Measurements from ENCODE around the gene CMSS1. TPM values are rescaled to one million over a fixed set of nuclear protein-coding genes. Genes with fewer than 3 reads are reported as not detected.

Gene CMSS1
- total RNA-seq, 4 donors from 2014 or later, result 2.4 to 29.9 (median 5.2) TPM

DNA sequence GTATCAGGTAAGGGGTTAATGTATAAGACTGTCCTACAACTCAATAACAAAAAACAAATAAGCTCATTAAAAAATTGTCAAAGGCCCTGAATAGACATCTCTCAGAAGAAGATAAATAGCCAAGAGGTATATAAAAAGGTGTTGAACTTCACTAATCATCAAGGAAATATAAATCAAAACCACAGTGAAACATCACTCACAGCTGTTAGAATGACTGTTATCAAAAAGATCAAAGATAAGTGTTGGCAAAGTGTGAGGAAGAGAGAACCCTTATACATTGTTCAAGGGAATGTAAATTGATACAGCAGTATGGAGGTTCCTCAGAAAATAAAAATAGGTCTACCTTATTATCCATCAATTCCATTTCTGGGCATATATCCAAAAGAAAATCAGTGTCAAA, 201.1 kb downstream of the CMSS1 start:
- peaks cover 0 to 8% (median 2%) of the 10 kb centered on the region in 4 donors for H3K4me1 ChIP-seq
- TF ChIP-seq POLR2AphosphoS5 (IDR thresholded peaks at IDR 0.05) (no peak), POLR2A (IDR thresholded peaks at IDR 0.05) (no peak), EP300 (IDR thresholded peaks at IDR 0.05; ENCODE audit: low read depth) (no peak)
- TF ChIP-seq, protein P1, sequence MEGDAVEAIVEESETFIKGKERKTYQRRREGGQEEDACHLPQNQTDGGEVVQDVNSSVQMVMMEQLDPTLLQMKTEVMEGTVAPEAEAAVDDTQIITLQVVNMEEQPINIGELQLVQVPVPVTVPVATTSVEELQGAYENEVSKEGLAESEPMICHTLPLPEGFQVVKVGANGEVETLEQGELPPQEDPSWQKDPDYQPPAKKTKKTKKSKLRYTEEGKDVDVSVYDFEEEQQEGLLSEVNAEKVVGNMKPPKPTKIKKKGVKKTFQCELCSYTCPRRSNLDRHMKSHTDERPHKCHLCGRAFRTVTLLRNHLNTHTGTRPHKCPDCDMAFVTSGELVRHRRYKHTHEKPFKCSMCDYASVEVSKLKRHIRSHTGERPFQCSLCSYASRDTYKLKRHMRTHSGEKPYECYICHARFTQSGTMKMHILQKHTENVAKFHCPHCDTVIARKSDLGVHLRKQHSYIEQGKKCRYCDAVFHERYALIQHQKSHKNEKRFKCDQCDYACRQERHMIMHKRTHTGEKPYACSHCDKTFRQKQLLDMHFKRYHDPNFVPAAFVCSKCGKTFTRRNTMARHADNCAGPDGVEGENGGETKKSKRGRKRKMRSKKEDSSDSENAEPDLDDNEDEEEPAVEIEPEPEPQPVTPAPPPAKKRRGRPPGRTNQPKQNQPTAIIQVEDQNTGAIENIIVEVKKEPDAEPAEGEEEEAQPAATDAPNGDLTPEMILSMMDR (IDR thresholded peaks at IDR 0.05), result no peak
- H3K27me3 ChIP-seq, result no peaks in the 10 kb centered on the region
- H3K4me3 ChIP-seq, result no peak overlapping the region
- no peak overlapping the region for H3K27ac ChIP-seq
- no peaks in the 10 kb centered on the region for H3K9me3 ChIP-seq
- in situ Hi-C loops (cut with MboI; ENCODE audit: low pct_ligation_motif_present in 1 of 4, low pct_unique_long_range_greater_than_20kb in 1 of 4, low sequenced_read_pairs in 3 of 4), result no loop called here
- intact Hi-C loops (cut with DNase I; ENCODE audit: low total_unique reads), result no loop called here
- H3K36me3 ChIP-seq, result no peaks in the 10 kb centered on the region
- no peak for DNase-seq

DNA sequence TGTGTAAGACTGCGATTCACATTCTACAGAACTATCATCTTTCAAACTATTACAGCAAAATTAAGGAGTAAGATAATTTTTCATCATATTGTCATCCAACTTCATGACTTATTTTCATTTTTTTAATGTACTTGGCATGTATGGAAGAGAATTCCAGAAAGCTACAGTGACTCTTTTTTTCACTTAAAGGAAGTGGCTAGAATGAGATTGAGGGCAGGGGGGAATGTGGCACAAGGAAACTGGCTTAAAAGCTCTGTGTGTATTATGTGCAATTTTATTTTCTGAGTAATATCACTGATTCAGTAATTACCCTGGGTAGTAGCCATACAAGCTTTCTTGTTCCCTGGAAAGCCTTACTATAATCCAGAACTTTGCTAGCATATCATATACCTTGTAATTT, 202.1 kb downstream of the CMSS1 start:
- no peaks in the 10 kb centered on the region for H3K9me3 ChIP-seq
- H3K27ac ChIP-seq, result no peak overlapping the region
- 89 to 95% methylated on average over 1 of the region's 1 CpG for WGBS, 2 donors (ENCODE audit: low coverage in 1 of 2)
- DNase-seq, result no peak
- no peaks in the 10 kb centered on the region for H3K27me3 ChIP-seq
- H3K36me3 ChIP-seq, result no peaks in the 10 kb centered on the region
- no peak overlapping the region for H3K4me3 ChIP-seq
- intact Hi-C loops (cut with DNase I; ENCODE audit: low total_unique reads), result no loop called here
- peaks cover 6 to 12% (median 7%) of the 10 kb centered on the region in 4 donors for H3K4me1 ChIP-seq
- in situ Hi-C loops (cut with MboI; ENCODE audit: low pct_ligation_motif_present in 1 of 4, low pct_unique_long_range_greater_than_20kb in 1 of 4, low sequenced_read_pairs in 3 of 4), result no loop called here
- TF ChIP-seq EP300 (IDR thresholded peaks at IDR 0.05; ENCODE audit: low read depth) (no peak), POLR2A (IDR thresholded peaks at IDR 0.05) (no peak), POLR2AphosphoS5 (IDR thresholded peaks at IDR 0.05) (no peak)
- TF ChIP-seq, protein P1 (IDR thresholded peaks at IDR 0.05), result no peak

DNA sequence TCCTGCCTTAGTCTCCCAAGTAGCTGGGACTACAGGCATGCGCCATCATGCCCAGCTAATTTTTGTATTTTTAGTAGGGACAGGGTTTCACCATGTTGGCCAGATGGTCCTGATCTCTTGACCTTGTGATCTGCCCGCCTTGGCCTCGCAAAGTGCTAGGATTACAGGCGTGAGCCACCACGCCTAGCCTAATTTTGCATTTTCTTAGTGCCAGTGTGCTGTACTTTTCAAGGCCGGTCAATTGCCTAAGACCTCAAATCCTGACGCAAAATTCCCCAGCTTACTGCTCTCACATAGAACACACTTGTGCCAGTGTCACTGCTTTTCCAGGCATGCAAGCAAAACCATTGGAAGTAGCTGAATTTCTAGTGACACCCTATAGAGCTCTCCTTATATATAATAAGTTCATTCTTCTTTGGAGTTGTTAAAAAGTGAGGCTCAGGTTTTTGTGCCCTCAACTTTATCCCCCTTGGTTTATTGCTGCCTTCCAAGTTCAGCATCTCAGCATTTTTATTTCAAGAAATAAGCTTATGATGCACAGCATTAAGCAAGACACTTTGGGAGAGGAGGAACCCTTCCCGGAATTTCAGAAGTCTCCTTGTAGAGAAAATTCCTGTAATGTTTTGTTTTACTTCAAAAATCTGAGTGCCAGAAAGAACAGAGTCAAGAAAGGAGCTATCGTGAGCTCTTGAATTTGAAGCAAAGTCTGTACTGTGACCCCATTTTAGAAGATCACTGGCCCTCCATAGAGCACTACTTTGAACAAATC, 203.4 kb downstream of the CMSS1 start:
- Histone ChIP-seq H3K9me3 (no peaks in the 10 kb centered on the region), H3K27me3 (no peaks in the 10 kb centered on the region), H3K4me3 (no peak overlapping the region), H3K27ac (peak overlapping the region in 3 of 4 donors; percentile 18 to 45 (median 28)), H3K4me1 (peaks cover 8 to 17% (median 13%) of the 10 kb centered on the region in 4 donors), H3K36me3 (no peaks in the 10 kb centered on the region)
- WGBS, 2 donors (ENCODE audit: low coverage in 1 of 2), result 76 to 91% methylated on average over 3 to 9 of the region's 9 CpGs
- in situ Hi-C loops (cut with MboI; ENCODE audit: low pct_ligation_motif_present in 1 of 4, low pct_unique_long_range_greater_than_20kb in 1 of 4, low sequenced_read_pairs in 3 of 4) (no loop called here), intact Hi-C loops (cut with DNase I; ENCODE audit: low total_unique reads) (no loop called here)
- TF ChIP-seq POLR2A (IDR thresholded peaks at IDR 0.05), result no peak
- TF ChIP-seq EP300 (IDR thresholded peaks at IDR 0.05; ENCODE audit: low read depth), result no peak
- TF ChIP-seq, protein P1 (IDR thresholded peaks at IDR 0.05), result no peak
- TF ChIP-seq POLR2AphosphoS5 (IDR thresholded peaks at IDR 0.05), result no peak
- DNase-seq, result no peak

DNA sequence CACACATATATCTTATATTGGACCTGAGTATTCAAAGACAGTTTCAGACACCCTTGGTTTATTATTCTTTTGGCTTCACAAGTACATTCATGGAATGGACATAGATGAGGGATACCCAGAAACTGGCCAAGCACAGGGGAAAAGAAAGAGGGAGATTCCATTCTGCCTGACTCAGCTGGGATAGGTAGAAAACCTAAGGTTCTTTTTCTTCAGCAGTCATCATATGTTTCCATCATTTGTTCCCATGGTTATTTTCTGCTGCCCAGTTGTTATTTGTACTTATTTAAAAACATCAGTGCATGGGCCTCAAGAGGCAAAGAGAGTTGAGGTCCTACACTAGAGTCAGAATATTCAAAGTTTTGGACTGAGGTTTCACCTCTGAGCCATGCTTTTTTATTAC, 204.8 kb downstream of the CMSS1 start:
- no peak for DNase-seq
- no peaks in the 10 kb centered on the region for H3K9me3 ChIP-seq
- H3K36me3 ChIP-seq, result no peaks in the 10 kb centered on the region
- in situ Hi-C loops (cut with MboI; ENCODE audit: low pct_ligation_motif_present in 1 of 4, low pct_unique_long_range_greater_than_20kb in 1 of 4, low sequenced_read_pairs in 3 of 4) (no loop called here), intact Hi-C loops (cut with DNase I; ENCODE audit: low total_unique reads) (no loop called here)
- peaks cover 8 to 17% (median 13%) of the 10 kb centered on the region in 4 donors for H3K4me1 ChIP-seq
- TF ChIP-seq POLR2A (IDR thresholded peaks at IDR 0.05) (no peak), EP300 (IDR thresholded peaks at IDR 0.05; ENCODE audit: low read depth) (no peak), POLR2AphosphoS5 (IDR thresholded peaks at IDR 0.05) (no peak)
- TF ChIP-seq, protein P1 (IDR thresholded peaks at IDR 0.05), result no peak
- no peaks in the 10 kb centered on the region for H3K27me3 ChIP-seq
- H3K27ac ChIP-seq, result no peak overlapping the region
- no peak overlapping the region for H3K4me3 ChIP-seq
